ENCODE results near the gene EPHA5.

The EPHA5 gene

GRCh38 chr4:65624651-65625050 lies 45.6 kb downstream of the EPHA5 start:
- DNase-seq (ENCODE audit: low read depth), result no peak

- peak; percentile 74 for DNase-seq (ENCODE audit: low read depth)
Observed at GRCh38 chr4:65623506-65623905, 46.8 kb downstream of the EPHA5 start.

- no peak for DNase-seq (ENCODE audit: low read depth)
Observed at GRCh38 chr4:65617416-65617815, 52.9 kb downstream of the EPHA5 start.

GRCh38 chr4:65604515-65604914 lies 65.8 kb downstream of the EPHA5 start:
- DNase-seq (ENCODE audit: low read depth), result no peak

- DNase-seq (ENCODE audit: low read depth), result no peak
Observed at GRCh38 chr4:65600656-65601055, 69.6 kb downstream of the EPHA5 start.

- peak; percentile 5 for DNase-seq (ENCODE audit: low read depth)
Observed at GRCh38 chr4:65599340-65599739, 70.9 kb downstream of the EPHA5 start.

GRCh38 chr4:65597697-65598096 lies 72.6 kb downstream of the EPHA5 start:
- no peak for DNase-seq (ENCODE audit: low read depth)

GRCh38 chr4:65592089-65592488 lies 78.2 kb downstream of the EPHA5 start:
- DNase-seq (ENCODE audit: low read depth), result no peak

- no peak for DNase-seq (ENCODE audit: low read depth)
Observed at GRCh38 chr4:65589921-65590320, 80.4 kb downstream of the EPHA5 start.

- no peak for DNase-seq (ENCODE audit: low read depth)
Observed at GRCh38 chr4:65589331-65589730, 81.0 kb downstream of the EPHA5 start.

- DNase-seq (ENCODE audit: low read depth), result peak; percentile 1
Observed at GRCh38 chr4:65580551-65580950, 89.7 kb downstream of the EPHA5 start.

GRCh38 chr4:65566473-65566872 lies 103.8 kb downstream of the EPHA5 start:
- DNase-seq (ENCODE audit: low read depth), result no peak

- no peak for DNase-seq (ENCODE audit: low read depth)
Observed at GRCh38 chr4:65561164-65561563, 109.1 kb downstream of the EPHA5 start.

- DNase-seq (ENCODE audit: low read depth), result no peak
Observed at GRCh38 chr4:65559270-65559669, 111.0 kb downstream of the EPHA5 start.

GRCh38 chr4:65552057-65552456 lies 118.2 kb downstream of the EPHA5 start:
- DNase-seq (ENCODE audit: low read depth), result no peak

GRCh38 chr4:65550500-65550899 lies 119.8 kb downstream of the EPHA5 start:
- DNase-seq (ENCODE audit: low read depth), result no peak

GRCh38 chr4:65546882-65547416 lies 123.3 kb downstream of the EPHA5 start:
- DNase-seq (ENCODE audit: low read depth), result no peak

- DNase-seq (ENCODE audit: low read depth), result peak; percentile 56
Observed at GRCh38 chr4:65538571-65538970, 131.7 kb downstream of the EPHA5 start.

- DNase-seq (ENCODE audit: low read depth), result no peak
Observed at GRCh38 chr4:65535113-65535512, 135.2 kb downstream of the EPHA5 start.

- no peak for DNase-seq (ENCODE audit: low read depth)
Observed at GRCh38 chr4:65521666-65522065, 148.6 kb downstream of the EPHA5 start.

- no peak for DNase-seq (ENCODE audit: low read depth)
Observed at GRCh38 chr4:65515646-65516045, 154.6 kb downstream of the EPHA5 start.

GRCh38 chr4:65510976-65511375 lies 159.3 kb downstream of the EPHA5 start:
- DNase-seq (ENCODE audit: low read depth), result peak; percentile 40

- DNase-seq (ENCODE audit: low read depth), result peak; percentile 82
Observed at GRCh38 chr4:65508168-65508567, 162.1 kb downstream of the EPHA5 start.

GRCh38 chr4:65502131-65502701 lies 168.1 kb downstream of the EPHA5 start:
- DNase-seq (ENCODE audit: low read depth), result peak; percentile 51
